ENCODE measurements around the gene ZNF823. TPM values are rescaled to one million over a fixed set of nuclear protein-coding genes. Genes with fewer than 3 reads are reported as not detected.
A peak's percentile ranks its signal among the peaks of the same experiment; 100 is the strongest.

ZNF823 gene
- total and polyA plus RNA-seq, 2 experiments from 2014 or later: 1.9 to 7.2 TPM

DNA sequence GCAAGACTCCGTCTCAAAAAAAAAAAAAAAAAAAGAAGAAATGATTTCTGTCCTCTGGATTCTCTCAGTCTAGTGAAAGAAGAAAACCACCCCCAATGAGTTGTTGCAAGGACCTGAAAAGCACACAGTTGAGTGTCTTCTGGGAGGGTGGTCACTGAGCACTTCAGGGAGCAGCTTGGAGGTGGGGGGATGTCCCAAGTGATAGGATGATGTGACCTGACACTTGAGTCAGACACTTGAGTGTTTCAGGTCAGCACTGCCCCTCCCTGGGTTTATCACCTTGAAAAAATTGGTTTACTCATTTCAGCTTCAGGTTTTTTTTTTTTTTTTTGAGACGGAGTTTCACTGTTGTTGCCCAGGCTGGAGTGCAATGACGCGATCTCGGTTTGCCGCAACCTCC, 63.2 kb downstream of the ZNF823 start:
- Histone ChIP-seq H3K9me2 (ENCODE audit: insufficient read depth) (no peaks in the 10 kb centered on the region), H3K4me2 (ENCODE audit: unreplicated experiment) (no peak overlapping the region), H4K20me1 (ENCODE audit: insufficient read depth) (no peaks in the 10 kb centered on the region), H3K27me3 (replicated peaks; ENCODE audit: insufficient read depth) (no peaks in the 10 kb centered on the region), H3K4me1 (ENCODE audit: insufficient read depth) (no peaks in the 10 kb centered on the region), H2AFZ (no peak overlapping the region), H3K9me3 (ENCODE audit: low read depth) (no peaks in the 10 kb centered on the region), H3F3A (ENCODE audit: insufficient read depth) (no peaks in the 10 kb centered on the region), H3K9ac (no peak overlapping the region), H3K4me3 (no peak overlapping the region), H3K27ac (no peak overlapping the region), H3K36me3 (ENCODE audit: low read depth) (no peaks in the 10 kb centered on the region), H3K79me2 (ENCODE audit: insufficient read depth) (no peaks in the 10 kb centered on the region)
- in situ Hi-C loops (cut with MboI): no loop called here
- DNase-seq: no peak
- TF ChIP-seq EZH2 (IDR thresholded peaks at IDR 0.05; ENCODE audit: insufficient read depth, poor library complexity, severe bottlenecking): no peak
- 96 to 98% methylated on average over 6 of the region's 6 CpGs for WGBS, 2 experiments (ENCODE audit: low coverage in 1 of 2, low lambda C conversion rate in 2 of 2, missing lambda C conversion rate in 2 of 2)

- no peaks in the 10 kb centered on the region for H3K36me3 ChIP-seq (ENCODE audit: low read depth)
Observed at GRCh38 chr19:11674067-11674492, 64.7 kb downstream of the ZNF823 start.

GRCh38 chr19:11673608-11674041, 65.1 kb downstream of the ZNF823 start:
- H3K4me1 ChIP-seq (ENCODE audit: insufficient read depth): no peaks in the 10 kb centered on the region
- peak overlapping the region; percentile 91 for H3K4me2 ChIP-seq (ENCODE audit: unreplicated experiment)
- H3K9ac ChIP-seq: peak overlapping the region; percentile 29; the same call in 1 of the 2 replicates
- no peaks in the 10 kb centered on the region for H3K36me3 ChIP-seq (ENCODE audit: low read depth)
- no peaks in the 10 kb centered on the region for H3K9me3 ChIP-seq (ENCODE audit: low read depth)
- H2AFZ ChIP-seq: peak overlapping the region; percentile 83
- TF ChIP-seq EZH2phosphoT487 (IDR thresholded peaks at IDR 0.05; ENCODE audit: insufficient read depth, low read depth): no peak
- no peak for TF ChIP-seq EZH2 (IDR thresholded peaks at IDR 0.05; ENCODE audit: insufficient read depth, poor library complexity, severe bottlenecking)
- no peaks in the 10 kb centered on the region for H4K20me1 ChIP-seq (ENCODE audit: insufficient read depth)
- peak overlapping the region; percentile 76 for H3K4me3 ChIP-seq
- H3K27me3 ChIP-seq (replicated peaks; ENCODE audit: insufficient read depth): no peaks in the 10 kb centered on the region
- H3K27ac ChIP-seq: no peak overlapping the region
- H3K9me2 ChIP-seq (ENCODE audit: insufficient read depth): no peaks in the 10 kb centered on the region
- H3K79me2 ChIP-seq (ENCODE audit: insufficient read depth): no peaks in the 10 kb centered on the region
- no peaks in the 10 kb centered on the region for H3F3A ChIP-seq (ENCODE audit: insufficient read depth)
- WGBS, 2 experiments (ENCODE audit: low coverage in 1 of 2, low lambda C conversion rate in 2 of 2, missing lambda C conversion rate in 2 of 2): 4 to 9% methylated on average over 14 of the region's 14 CpGs
- DNase-seq: peak; percentile 90
- in situ Hi-C loops (cut with MboI): no loop called here

More at GRCh38 chr19:11674067-11674492, 64.7 kb downstream of the ZNF823 start:
- H3K9ac ChIP-seq: peak overlapping the region; percentile 29; the same call in 1 of the 2 replicates
- H3K4me2 ChIP-seq (ENCODE audit: unreplicated experiment): peak overlapping the region; percentile 91
- H3K4me3 ChIP-seq: peak overlapping the region; percentile 76
- in situ Hi-C loops (cut with MboI): no loop called here
- no peaks in the 10 kb centered on the region for H3K4me1 ChIP-seq (ENCODE audit: insufficient read depth)
- TF ChIP-seq EZH2 (IDR thresholded peaks at IDR 0.05; ENCODE audit: insufficient read depth, poor library complexity, severe bottlenecking): no peak
- no peak for TF ChIP-seq EZH2phosphoT487 (IDR thresholded peaks at IDR 0.05; ENCODE audit: insufficient read depth, low read depth)
- peak; percentile 7 for DNase-seq
- no peaks in the 10 kb centered on the region for H3K9me3 ChIP-seq (ENCODE audit: low read depth)
- H3K27ac ChIP-seq: no peak overlapping the region
- no peaks in the 10 kb centered on the region for H4K20me1 ChIP-seq (ENCODE audit: insufficient read depth)
- H3F3A ChIP-seq (ENCODE audit: insufficient read depth): no peaks in the 10 kb centered on the region
- H3K79me2 ChIP-seq (ENCODE audit: insufficient read depth): no peaks in the 10 kb centered on the region
- 17% methylated on average over 25 to 26 of the region's 26 CpGs for WGBS, 2 experiments (ENCODE audit: low coverage in 1 of 2, low lambda C conversion rate in 2 of 2, missing lambda C conversion rate in 2 of 2)
- H3K27me3 ChIP-seq (replicated peaks; ENCODE audit: insufficient read depth): no peaks in the 10 kb centered on the region
- H3K9me2 ChIP-seq (ENCODE audit: insufficient read depth): no peaks in the 10 kb centered on the region
- peak overlapping the region; percentile 83 for H2AFZ ChIP-seq

Small RNAs within 50 kb of the gene (small RNA-seq; reads per million reads assigned to genes)
- not detected for gene ZNF833P (ENCODE audit: low read depth, low replicate concordance)

Other genes starting within 250 kb of the ZNF823 start
- 3.9 and 4.6 TPM in 2 replicates for gene ZNF653, start 233.1 kb downstream of the ZNF823 start, total RNA-seq (2014; rRNA removed; shearing (Covaris generic))
- 1.4 and 2.2 TPM in 2 replicates for gene ZNF653, start 233.1 kb downstream of the ZNF823 start, polyA plus RNA-seq (2016; fragmentation: Nextera tagmentation; extraction: Ambion mirVana)
- gene ECSIT, start 209.8 kb downstream of the ZNF823 start, total RNA-seq (2014; rRNA removed; shearing (Covaris generic)): 28.0 and 35.2 TPM in 2 replicates
- 17.1 and 20.5 TPM in 2 replicates for gene ECSIT, start 209.8 kb downstream of the ZNF823 start, polyA plus RNA-seq (2016; fragmentation: Nextera tagmentation; extraction: Ambion mirVana)
- 44.5 and 47.4 TPM in 2 replicates for gene CNN1, start 200.1 kb downstream of the ZNF823 start, total RNA-seq (2014; rRNA removed; shearing (Covaris generic))
- gene CNN1, start 200.1 kb downstream of the ZNF823 start, polyA plus RNA-seq (2016; fragmentation: Nextera tagmentation; extraction: Ambion mirVana): 27.1 and 30.0 TPM in 2 replicates
- 32.4 and 50.6 TPM in 2 replicates for gene ELOF1, start 179.7 kb downstream of the ZNF823 start, total RNA-seq (2014; rRNA removed; shearing (Covaris generic))
- gene ELOF1, start 179.7 kb downstream of the ZNF823 start, polyA plus RNA-seq (2016; fragmentation: Nextera tagmentation; extraction: Ambion mirVana): 71.8 and 72.6 TPM in 2 replicates
- 0.11 TPM in 1 of 2 replicates, not detected in the other for gene ACP5, start 161.3 kb downstream of the ZNF823 start, total RNA-seq (2014; rRNA removed; shearing (Covaris generic))
- gene ACP5, start 161.3 kb downstream of the ZNF823 start, polyA plus RNA-seq (2016; fragmentation: Nextera tagmentation; extraction: Ambion mirVana): 0.26 TPM in 1 of 2 replicates, not detected in the other
- 13.3 and 13.8 TPM in 2 replicates for gene ZNF627, start 141.5 kb downstream of the ZNF823 start, total RNA-seq (2014; rRNA removed; shearing (Covaris generic))
- 7.2 and 7.7 TPM in 2 replicates for gene ZNF627, start 141.5 kb downstream of the ZNF823 start, polyA plus RNA-seq (2016; fragmentation: Nextera tagmentation; extraction: Ambion mirVana)
- gene ZNF441, start 28.1 kb upstream of the ZNF823 start, total RNA-seq (2014; rRNA removed; shearing (Covaris generic)): 6.5 and 8.5 TPM in 2 replicates
- gene ZNF441, start 28.1 kb upstream of the ZNF823 start, polyA plus RNA-seq (2016; fragmentation: Nextera tagmentation; extraction: Ambion mirVana): 3.5 and 3.6 TPM in 2 replicates
- gene ZNF491, start 59.6 kb upstream of the ZNF823 start, total RNA-seq (2014; rRNA removed; shearing (Covaris generic)): 1.6 and 3.0 TPM in 2 replicates
- 0.58 and 1.4 TPM in 2 replicates for gene ZNF491, start 59.6 kb upstream of the ZNF823 start, polyA plus RNA-seq (2016; fragmentation: Nextera tagmentation; extraction: Ambion mirVana)
- gene ZNF440, start 75.3 kb upstream of the ZNF823 start, total RNA-seq (2014; rRNA removed; shearing (Covaris generic)): 4.2 and 7.6 TPM in 2 replicates
- gene ZNF440, start 75.3 kb upstream of the ZNF823 start, polyA plus RNA-seq (2016; fragmentation: Nextera tagmentation; extraction: Ambion mirVana): 2.3 and 2.4 TPM in 2 replicates
- gene ZNF439, start 109.8 kb upstream of the ZNF823 start, total RNA-seq (2014; rRNA removed; shearing (Covaris generic)): 7.8 and 12.1 TPM in 2 replicates
- 7.4 and 8.8 TPM in 2 replicates for gene ZNF439, start 109.8 kb upstream of the ZNF823 start, polyA plus RNA-seq (2016; fragmentation: Nextera tagmentation; extraction: Ambion mirVana)
- gene ZNF69, start 148.8 kb upstream of the ZNF823 start, total RNA-seq (2014; rRNA removed; shearing (Covaris generic)): 5.3 and 8.3 TPM in 2 replicates
- gene ZNF69, start 148.8 kb upstream of the ZNF823 start, polyA plus RNA-seq (2016; fragmentation: Nextera tagmentation; extraction: Ambion mirVana): 5.3 and 6.8 TPM in 2 replicates
- 6.3 and 6.8 TPM in 2 replicates for gene ZNF700, start 186.2 kb upstream of the ZNF823 start, total RNA-seq (2014; rRNA removed; shearing (Covaris generic))
- gene ZNF700, start 186.2 kb upstream of the ZNF823 start, polyA plus RNA-seq (2016; fragmentation: Nextera tagmentation; extraction: Ambion mirVana): 3.2 TPM in 2 replicates
- gene ZNF763, start 226.1 kb upstream of the ZNF823 start, total RNA-seq (2014; rRNA removed; shearing (Covaris generic)): 0.63 and 1.8 TPM in 2 replicates
- gene ZNF763, start 226.1 kb upstream of the ZNF823 start, polyA plus RNA-seq (2016; fragmentation: Nextera tagmentation; extraction: Ambion mirVana): 1.4 and 1.6 TPM in 2 replicates

All from GM23248 (cell line).